GM19468 (cell line): ENCODE measurements around the gene SPATS2L.

ENCODE experiments used
- ATAC-seq: cut with Tn5 transposase; IDR thresholded peaks from one replicate; pipeline ENCODE4 v1.9.1; 2021; ENCODE audit warnings: mild to moderate bottlenecking, moderate library complexity, moderate number of reproducible peaks; ENCODE audit not compliant: unreplicated experiment; ENCODE audit errors: extremely low read depth

SPATS2L gene

GRCh38 chr2:200399046-200399445, 92.6 kb downstream of the SPATS2L start:
- no peak for ATAC-seq

DNA sequence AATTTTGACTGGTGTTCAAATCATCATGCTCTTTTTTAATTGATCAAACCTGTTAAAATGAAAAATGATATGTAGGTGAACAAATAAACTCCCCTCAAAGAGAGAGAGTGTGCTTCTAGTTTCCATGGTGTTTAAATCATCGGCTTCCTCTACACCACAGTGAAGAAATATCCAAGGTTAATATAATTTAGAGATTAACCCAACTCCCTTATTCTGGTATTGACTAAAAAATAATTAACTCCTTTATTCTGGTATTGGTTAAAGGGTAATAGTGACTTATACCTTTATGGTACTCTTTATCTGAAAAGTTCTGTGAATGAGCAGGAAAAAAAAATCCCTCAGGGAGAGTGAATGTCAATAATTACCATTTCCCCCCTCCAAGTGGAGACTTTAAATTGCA, 93.1 kb downstream of the SPATS2L start:
- no peak for ATAC-seq

DNA sequence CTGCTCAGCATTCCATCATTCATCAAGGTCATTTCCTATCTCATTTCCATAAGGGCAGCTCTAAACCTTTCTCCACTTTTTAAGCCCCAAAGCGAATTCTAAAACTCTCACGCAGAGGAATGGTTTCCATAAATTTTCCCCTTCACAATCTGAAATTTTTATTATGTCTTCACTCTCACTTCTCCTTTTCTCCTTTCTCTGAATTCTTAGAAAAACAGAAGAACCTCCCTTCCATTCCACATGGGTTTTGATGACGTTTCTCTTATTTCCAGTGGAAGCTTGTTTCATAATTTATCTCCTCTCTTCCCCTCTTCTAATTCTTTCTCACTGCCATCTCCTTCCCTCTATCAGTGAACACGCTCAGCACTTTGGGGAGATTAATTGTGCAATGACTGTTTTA, 97.3 kb downstream of the SPATS2L start:
- ATAC-seq: no peak

DNA sequence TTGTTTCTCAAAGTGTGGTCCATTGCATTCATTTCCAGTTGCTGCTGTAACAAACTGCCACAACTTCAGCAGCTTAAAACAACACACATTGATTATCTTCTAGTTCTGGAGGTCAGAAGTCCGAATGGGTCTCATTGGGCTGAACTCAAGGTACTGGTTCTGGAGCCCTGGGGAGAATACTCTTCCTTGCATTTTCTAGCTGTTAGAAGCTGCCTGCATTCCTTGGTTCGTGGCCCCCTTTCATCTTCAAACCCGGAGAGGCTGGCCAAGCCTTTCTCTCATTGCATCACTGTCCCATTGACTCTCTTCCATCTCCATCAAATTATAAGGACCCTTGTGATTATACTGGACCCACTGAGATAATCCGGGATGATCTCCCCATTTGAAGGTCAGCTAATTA, 98.1 kb downstream of the SPATS2L start:
- no peak for ATAC-seq

DNA sequence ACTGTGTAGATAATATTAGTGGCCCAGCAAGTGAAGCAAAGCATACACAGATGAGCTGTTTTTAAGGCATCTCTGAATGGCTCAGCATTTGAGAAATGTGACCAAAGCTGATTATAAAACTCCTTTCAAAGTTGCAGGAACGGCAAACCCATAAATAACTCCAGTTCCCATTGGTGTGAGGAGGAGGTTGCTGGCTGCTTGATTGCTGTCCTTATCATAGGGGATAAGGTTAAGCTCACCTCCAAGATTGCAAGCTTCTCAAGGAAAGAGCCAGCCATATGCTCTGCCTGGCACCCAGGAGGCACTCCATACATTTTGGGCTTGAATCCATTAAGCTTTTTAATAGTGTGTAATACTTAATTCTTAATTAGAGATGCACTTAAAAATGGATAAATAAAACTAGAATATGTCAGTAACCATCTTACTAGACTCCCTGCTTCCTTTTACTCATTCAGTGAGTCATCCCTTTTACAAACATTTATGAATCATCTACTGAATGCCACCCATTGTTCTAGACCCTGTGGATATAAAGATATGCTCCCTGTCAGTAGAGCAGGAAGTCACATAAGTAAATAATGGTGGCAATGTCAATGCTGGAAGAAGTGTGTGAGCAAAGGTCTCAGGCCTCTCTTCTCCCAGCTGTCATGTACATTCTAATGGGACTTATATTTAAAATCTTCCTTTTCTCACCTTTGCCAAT, 99.3 kb downstream of the SPATS2L start:
- ATAC-seq: no peak

- ATAC-seq: peak; percentile 45
Observed at GRCh38 chr2:200406379-200406778, 99.9 kb downstream of the SPATS2L start.

GRCh38 chr2:200408428-200409316, 102.2 kb downstream of the SPATS2L start:
- no peak for ATAC-seq

GRCh38 chr2:200411831-200412230, 105.3 kb downstream of the SPATS2L start:
- no peak for ATAC-seq

GRCh38 chr2:200414367-200414766, 107.9 kb downstream of the SPATS2L start:
- ATAC-seq: no peak

DNA sequence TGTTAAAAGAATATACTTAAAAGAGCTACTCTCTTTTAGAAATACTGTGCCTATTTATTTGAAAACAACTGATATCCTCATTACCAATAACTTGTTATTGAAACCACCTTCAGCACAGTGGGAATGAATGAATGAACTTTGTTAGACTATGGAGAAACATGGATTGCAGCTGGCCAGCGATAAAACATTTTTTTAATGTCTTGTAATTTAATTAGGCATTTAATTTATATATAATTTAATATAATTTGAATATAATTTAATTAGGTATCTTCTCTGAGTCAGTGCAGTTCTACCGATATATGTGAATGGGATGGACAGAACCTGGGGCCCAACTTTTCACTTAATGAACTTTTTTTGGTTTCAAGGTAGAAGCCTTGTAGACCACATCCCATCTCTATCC, 109.0 kb downstream of the SPATS2L start:
- ATAC-seq: no peak

GRCh38 chr2:200416878-200417277, 110.4 kb downstream of the SPATS2L start:
- no peak for ATAC-seq

DNA sequence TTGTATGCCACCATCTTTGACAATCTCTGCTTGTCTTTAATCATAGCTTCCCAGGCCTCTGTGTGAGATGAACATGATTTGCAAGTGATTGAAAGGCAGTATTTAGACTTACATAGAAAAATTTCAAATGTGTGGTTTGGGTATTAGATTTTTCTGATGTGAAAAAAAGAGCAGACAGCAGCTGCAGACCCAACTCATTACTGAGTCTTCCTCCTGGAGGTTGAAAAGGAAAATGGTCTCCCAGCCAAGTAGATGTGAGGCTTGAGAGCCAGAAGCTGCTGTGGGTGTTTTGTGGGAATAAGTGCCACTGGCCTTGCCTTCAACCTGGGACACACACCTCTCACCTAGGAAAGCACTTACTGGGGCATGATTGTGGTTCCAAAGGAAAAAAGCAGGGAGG, 110.9 kb downstream of the SPATS2L start:
- no peak for ATAC-seq

DNA sequence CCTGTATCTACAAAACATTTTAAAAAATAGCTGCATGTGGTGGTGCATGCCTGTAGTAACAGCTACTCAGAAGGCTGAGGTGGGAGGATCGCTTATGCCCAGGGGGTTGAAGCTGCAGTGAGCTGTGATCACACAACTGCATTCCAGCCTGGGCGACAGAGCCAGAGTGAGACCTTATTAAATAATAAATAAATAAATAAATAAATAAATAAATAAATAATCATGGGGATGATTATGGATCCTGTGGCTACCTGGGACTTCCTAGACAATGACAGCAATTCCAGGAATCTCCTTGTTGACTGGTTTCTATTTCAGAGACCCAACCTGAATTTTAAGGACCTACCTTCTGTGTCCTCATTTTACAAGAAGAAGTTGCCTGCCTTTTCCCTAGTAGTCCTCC, 111.9 kb downstream of the SPATS2L start:
- ATAC-seq: no peak

DNA sequence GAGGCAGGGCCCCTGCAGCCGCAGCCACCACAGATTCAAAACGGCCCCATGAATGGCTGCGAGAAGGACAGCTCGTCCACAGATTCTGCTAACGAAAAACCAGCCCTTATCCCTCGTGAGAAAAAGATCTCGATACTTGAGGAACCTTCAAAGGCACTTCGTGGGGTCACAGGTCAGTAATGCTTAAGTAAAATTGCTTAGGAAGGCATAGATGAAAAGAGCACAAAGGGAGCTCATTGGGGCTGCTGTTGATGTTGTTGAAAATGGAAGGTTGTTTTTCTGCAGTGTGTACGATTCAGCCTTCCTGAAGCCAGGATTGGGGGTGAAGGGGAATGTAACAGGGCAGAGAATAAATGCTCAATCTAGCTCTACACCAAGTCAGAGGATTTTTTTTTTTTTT, 112.8 kb downstream of the SPATS2L start:
- no peak for ATAC-seq

- ATAC-seq: no peak
Observed at GRCh38 chr2:200421270-200421669, 114.8 kb downstream of the SPATS2L start.

DNA sequence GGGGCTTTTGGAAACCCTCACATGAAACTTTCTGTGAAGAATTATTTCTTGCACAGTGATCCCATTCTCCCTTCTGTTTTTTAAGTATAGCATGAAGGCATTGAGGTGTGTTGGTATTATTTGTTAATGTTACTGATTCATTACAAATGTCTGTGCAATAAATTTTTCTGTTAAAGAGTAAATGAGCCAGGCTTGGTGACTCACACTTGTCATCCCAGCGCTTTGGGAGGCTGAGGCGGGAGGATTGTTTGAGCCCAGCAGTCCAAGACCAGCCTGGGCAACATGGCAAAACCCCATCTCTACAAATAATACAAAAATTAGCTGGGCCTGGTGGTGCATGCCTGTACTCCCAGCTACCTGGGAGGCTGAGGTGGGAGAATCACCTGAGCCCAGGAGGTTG, 115.6 kb downstream of the SPATS2L start:
- no peak for ATAC-seq

DNA sequence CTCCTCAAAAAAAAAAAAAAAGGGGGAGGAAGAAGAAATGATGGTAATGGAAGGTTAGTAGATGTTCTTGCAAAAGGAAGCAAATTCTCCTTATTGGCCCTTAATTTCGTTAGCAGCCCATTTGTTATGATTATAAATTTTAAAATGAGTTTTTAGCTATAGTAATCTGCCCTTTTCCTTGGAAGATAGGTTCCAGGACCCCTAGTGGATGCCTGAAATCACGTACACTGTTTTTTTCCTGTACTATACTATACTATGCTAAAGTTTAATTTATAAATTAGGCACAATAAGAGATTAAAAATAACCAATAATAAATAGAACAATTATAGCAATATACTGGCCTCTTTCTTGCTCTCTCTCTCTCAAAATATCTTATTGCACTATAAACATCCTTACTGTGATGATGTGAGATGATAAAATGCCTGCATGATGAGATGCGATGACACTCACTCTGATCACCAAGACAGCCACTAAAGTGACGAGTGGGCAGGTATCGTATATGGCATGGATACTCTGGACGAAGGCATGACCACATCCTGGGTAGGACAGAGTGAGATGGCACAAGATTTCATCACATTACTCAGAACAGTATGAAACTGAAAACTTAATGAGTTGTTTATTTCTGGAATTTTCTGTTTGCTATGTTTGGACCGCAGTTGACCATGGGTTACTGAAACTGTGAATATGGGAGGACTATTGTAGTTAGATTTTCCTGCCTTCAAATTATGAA, 116.2 kb downstream of the SPATS2L start:
- ATAC-seq: no peak

GRCh38 chr2:200423541-200423940, 117.0 kb downstream of the SPATS2L start:
- ATAC-seq: no peak

DNA sequence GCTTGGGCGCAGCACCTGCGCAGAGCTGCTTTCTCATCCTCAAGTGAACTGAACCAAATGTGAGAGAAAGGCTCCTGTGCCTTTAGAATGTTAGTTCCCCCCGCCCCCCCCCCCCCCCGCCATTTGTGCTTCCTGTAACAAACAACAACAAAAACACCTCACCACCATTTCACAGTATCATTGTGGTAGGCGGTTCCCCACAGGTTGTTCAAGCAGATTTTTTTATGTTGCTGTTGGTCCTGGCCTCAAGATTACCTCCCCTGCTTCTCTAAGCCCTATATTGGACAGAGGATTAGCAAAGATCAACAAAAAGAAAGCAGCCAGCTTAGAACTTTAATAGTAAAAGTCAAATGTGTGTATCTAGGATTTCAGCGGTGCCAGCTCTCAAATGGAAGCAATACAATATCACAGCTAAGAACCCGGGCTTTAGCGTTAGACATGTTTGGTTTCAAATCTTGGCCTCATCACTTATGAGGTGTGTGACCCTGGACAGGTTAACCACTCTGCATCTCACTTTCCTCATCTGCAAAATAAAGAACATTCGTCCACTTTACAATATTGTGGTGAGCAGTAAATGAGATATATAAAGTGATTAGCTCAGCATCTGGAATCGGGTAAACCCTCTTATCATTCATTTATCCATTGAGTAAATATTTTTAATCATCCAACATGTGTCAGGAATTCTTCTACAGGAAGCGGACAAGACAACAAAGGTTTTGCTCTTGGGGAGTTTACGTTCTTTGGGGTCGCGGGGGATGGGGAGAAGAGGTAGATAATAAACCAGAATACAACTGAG, 118.7 kb downstream of the SPATS2L start:
- no peak for ATAC-seq

DNA sequence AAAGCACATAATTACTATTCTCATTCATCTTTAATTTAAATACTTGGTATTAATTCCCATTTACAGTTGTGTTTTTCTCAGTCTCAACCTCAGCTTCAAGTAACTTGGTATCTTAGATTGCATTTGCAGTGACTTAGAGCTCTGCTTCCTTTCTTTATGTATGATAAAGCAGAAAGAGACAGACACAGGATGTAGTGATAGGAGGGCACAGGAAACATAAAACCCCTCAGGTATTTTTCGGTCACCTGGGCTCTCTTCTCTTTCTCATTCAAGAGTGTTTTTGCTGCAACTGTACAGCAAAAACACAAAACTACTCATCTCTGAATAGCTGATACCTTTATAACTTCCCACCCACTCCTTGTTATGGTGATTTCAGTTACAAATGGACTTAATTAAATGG, 120.3 kb downstream of the SPATS2L start:
- no peak for ATAC-seq
